ENCODE measurements around the gene SCARB2. TPM values are rescaled to one million over a fixed set of nuclear protein-coding genes. Genes with fewer than 3 reads are reported as not detected.

The SCARB2 gene
- total RNA-seq, 6 experiments from 2014 or later = 102 to 133 (median 125) TPM

DNA sequence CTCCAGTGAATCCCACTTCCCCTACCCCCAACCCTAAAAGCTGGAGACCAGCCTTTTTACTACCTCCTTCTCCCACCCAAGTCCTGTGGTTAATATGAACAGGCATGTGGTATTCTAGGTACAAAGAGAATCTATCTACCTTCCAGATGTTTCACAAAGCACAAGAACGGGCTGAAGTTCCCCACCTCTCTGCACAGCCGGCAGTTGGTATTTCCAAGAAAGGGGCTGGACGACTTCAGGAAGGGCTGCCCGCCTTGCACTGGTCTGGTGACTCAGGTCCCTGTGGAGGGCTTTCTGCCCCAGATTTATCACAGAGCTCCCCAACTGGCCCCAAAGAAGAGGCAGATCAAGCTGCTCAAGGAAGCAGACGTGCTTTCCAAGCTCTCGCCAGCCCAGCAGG, 42.4 kb upstream of the SCARB2 start:
- TF ChIP-seq, protein P1, sequence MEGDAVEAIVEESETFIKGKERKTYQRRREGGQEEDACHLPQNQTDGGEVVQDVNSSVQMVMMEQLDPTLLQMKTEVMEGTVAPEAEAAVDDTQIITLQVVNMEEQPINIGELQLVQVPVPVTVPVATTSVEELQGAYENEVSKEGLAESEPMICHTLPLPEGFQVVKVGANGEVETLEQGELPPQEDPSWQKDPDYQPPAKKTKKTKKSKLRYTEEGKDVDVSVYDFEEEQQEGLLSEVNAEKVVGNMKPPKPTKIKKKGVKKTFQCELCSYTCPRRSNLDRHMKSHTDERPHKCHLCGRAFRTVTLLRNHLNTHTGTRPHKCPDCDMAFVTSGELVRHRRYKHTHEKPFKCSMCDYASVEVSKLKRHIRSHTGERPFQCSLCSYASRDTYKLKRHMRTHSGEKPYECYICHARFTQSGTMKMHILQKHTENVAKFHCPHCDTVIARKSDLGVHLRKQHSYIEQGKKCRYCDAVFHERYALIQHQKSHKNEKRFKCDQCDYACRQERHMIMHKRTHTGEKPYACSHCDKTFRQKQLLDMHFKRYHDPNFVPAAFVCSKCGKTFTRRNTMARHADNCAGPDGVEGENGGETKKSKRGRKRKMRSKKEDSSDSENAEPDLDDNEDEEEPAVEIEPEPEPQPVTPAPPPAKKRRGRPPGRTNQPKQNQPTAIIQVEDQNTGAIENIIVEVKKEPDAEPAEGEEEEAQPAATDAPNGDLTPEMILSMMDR (IDR thresholded peaks at IDR 0.05) = no peak
- no peak for TF ChIP-seq POLR2A (IDR thresholded peaks at IDR 0.05)
- Histone ChIP-seq H3K27ac (no peak overlapping the region), H3K4me3 (no peak overlapping the region), H3K36me3 (no peaks in the 10 kb centered on the region), H3K27me3 (no peaks in the 10 kb centered on the region), H3K9me3 (no peaks in the 10 kb centered on the region), H3K4me1 (peaks cover 0 to 23% (median 5%) of the 10 kb centered on the region in 4 donors)
- intact Hi-C loops (cut with DNase I) = no loop called here
- WGBS (ENCODE audit: insufficient coverage, low coverage, low lambda C conversion rate, missing lambda C conversion rate) = 66% methylated on average over 3 of the region's 6 CpGs
- ATAC-seq (no peak), DNase-seq (no peak)

DNA sequence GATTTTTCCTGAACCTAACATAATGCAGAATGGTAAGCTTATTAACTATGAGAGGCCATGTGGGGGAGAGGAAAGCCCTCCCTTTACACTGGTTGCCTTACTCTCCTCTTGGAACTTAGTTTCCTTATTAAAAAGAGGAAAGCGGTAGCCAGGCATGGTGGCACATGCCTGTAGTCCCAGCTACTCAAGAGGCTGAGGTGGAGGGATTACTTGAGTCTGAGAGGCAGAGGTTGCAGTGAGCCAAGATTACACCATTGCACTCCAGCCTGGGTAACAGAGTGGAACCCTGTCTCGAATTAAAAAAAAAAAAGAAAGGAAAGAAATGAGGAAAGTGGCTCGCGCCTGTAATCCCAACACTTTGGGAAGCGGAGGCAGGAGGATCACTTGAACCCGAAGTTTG, 39.9 kb upstream of the SCARB2 start:
- Histone ChIP-seq H3K9me3 (no peaks in the 10 kb centered on the region), H3K36me3 (no peaks in the 10 kb centered on the region), H3K4me1 (peaks cover 0 to 11% (median 2%) of the 10 kb centered on the region in 4 donors), H3K27ac (no peak overlapping the region), H3K4me3 (no peak overlapping the region), H3K27me3 (no peaks in the 10 kb centered on the region)
- intact Hi-C loops (cut with DNase I) = no loop called here
- 79% methylated on average over 6 of the region's 6 CpGs for WGBS (ENCODE audit: insufficient coverage, low coverage, low lambda C conversion rate, missing lambda C conversion rate)
- TF ChIP-seq, protein P1 (IDR thresholded peaks at IDR 0.05) = no peak
- no peak for TF ChIP-seq POLR2A (IDR thresholded peaks at IDR 0.05)
- ATAC-seq = no peak
- no peak for DNase-seq

DNA sequence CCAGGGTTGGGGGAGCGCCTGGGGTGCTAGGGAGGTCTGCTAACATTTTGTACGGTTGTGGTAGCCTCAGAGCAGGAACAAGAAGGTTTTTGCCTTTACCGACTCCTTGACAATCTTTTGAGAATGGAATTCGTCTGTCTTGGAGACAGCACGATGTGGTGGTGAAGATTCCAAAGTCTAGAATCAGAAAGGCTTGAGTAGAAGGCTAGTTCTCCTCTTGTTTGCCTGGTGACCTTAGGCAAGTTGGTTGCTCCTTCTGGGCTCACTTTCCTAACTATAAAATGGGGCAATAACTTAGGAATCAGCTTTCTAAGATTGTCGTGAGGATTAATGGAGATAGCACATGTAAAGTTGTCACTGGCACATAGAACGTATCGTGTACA, 38.6 kb upstream of the SCARB2 start:
- TF ChIP-seq POLR2A (IDR thresholded peaks at IDR 0.05) = no peak
- TF ChIP-seq, protein P1 (IDR thresholded peaks at IDR 0.05) = no peak
- ATAC-seq (no peak), DNase-seq (no peak)
- peak overlapping the region in 2 of 3 donors; percentile 44 to 54 for H3K27ac ChIP-seq
- H3K4me1 ChIP-seq = peaks cover 0 to 9% (median 2%) of the 10 kb centered on the region in 4 donors
- H3K4me3 ChIP-seq = peak overlapping the region in 2 of 3 donors; percentile 52 to 60
- H3K9me3 ChIP-seq = no peaks in the 10 kb centered on the region
- H3K27me3 ChIP-seq = no peaks in the 10 kb centered on the region
- no peaks in the 10 kb centered on the region for H3K36me3 ChIP-seq
- 92% methylated on average over 7 of the region's 8 CpGs for WGBS (ENCODE audit: insufficient coverage, low coverage, low lambda C conversion rate, missing lambda C conversion rate)
- intact Hi-C loops (cut with DNase I) = no loop called here

DNA sequence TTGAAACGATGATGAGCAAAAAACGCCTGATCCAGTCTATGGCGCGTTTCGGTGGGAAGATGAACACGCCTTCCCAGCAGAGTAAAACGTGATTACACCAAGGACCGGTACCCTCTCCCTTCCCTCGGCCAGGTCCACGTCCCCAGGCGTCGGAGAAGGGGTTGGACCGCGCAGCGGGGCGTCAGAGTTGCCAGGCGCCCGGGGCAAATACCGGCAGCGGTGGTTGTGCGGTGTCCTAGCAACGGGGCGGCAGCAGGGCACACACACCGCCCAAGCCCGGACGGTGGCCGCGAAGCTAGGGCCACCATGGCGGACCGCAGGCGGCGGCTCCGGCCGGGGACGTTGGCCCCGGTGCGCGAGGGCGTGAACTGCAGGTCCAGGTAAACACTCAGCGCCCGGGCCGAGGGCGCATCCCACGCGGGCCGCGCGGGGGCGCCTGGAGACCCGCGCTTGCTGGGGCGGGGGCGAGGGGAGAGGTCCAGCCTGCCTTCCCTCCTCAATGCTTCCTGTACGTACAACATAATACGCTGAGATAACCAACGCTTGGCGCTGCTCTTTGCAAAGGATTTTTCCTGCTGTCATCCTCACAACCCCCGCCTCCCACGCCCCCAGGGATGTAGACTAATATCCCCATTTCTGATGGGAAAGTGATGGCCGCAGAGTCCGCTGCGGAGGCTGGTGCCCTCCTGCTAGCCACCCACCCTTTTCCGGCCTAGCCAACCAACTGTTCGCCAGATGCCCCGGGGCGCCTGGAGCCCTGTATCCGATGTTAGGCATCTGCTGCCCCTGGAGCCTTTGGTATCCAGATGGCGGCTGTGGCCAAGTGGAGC, 38.0 kb upstream of the SCARB2 start, which contains the start of gene FAM47E:
Gene FAM47E, plus strand, starts transcription at position 281 of the 830 bp plus-strand sequence. Its CDS starts 26 bp downstream, at position 307.
- H3K9me3 ChIP-seq = no peaks in the 10 kb centered on the region
- H3K27me3 ChIP-seq = no peaks in the 10 kb centered on the region
- DNase-seq = peak; percentile 91 to 94 (median 94)
- peak within 1 kb of the TSS; percentile 52 to 61 (median 60) for H3K4me3 ChIP-seq
- peak; percentile 96 to 99 (median 98) for ATAC-seq
- TF ChIP-seq, protein P1 (IDR thresholded peaks at IDR 0.05) = peak; percentile 62 to 88 (median 70)
- peak; percentile 39 for TF ChIP-seq POLR2A (IDR thresholded peaks at IDR 0.05)
- H3K4me1 ChIP-seq = peaks cover 0 to 3% (median under 1%) of the 10 kb centered on the region in 4 donors
- intact Hi-C loops (cut with DNase I) = no loop called here
- H3K36me3 ChIP-seq = no peaks in the 10 kb centered on the region
- 9% methylated on average over 20 of the region's 68 CpGs for WGBS (ENCODE audit: insufficient coverage, low coverage, low lambda C conversion rate, missing lambda C conversion rate)
- peak within 1 kb of the TSS; percentile 2 to 54 (median 44) for H3K27ac ChIP-seq

All from right lobe of liver (tissue), 6 donors.